ENCODE measurements around the gene SMARCC1. TPM values are rescaled to one million over a fixed set of nuclear protein-coding genes. Genes with fewer than 3 reads are reported as not detected.

The SMARCC1 gene
- total RNA-seq, 2 experiments from 2014 or later: 96.4 to 109 TPM

- peak overlapping the region; percentile 19 for H3K27ac Mint-ChIP-seq
- H3K36me3 Mint-ChIP-seq (ENCODE audit: low read depth): peaks cover 27% of the 10 kb centered on the region
- POLR2A ChIA-PET: no interaction called here
- CTCF ChIA-PET: interaction anchor here (0.5 to 0.7 kb wide), 2 partner anchors 111 to 163 kb away, joined by 3 to 5 read pairs; no protein-coding TSS in a partner anchor
- H3K27me3 Mint-ChIP-seq: no peaks in the 10 kb centered on the region
- H3K9me3 Mint-ChIP-seq: no peaks in the 10 kb centered on the region
- peaks cover 9% of the 10 kb centered on the region for H3K4me1 Mint-ChIP-seq
- no peak for DNase-seq
- H3K4me3 Mint-ChIP-seq: no peak overlapping the region
Measured at GRCh38 chr3:47669026-47669749, 112.5 kb downstream of the SMARCC1 start.

DNA sequence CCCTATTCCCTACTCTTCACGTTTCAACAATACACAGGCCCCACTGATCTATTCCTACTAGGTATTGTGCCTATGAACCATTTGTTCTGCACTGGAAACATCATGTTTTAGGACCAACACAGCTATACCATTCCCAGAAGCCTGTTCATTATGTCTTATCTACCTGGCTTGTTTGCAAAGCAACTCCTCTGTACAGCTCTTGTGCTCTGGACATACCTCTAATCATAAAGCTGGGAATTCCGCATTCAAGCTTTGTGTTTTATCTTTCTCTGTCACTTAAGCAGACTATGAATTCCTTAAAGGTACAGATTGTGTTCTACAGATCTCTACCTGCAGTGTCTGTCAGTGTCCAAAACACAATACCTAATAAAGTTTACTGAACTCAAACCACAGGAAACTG lies 115.6 kb downstream of the SMARCC1 start:
- no peak for DNase-seq
- peaks cover 15% of the 10 kb centered on the region for H3K36me3 Mint-ChIP-seq (ENCODE audit: low read depth)
- POLR2A ChIA-PET: interaction anchor here (0.6 kb wide), 1 partner anchor 164 kb away, joined by 3 read pairs; no protein-coding TSS in a partner anchor
- H3K4me3 Mint-ChIP-seq: no peak overlapping the region
- CTCF ChIA-PET: no interaction called here
- H3K27me3 Mint-ChIP-seq: no peaks in the 10 kb centered on the region
- no peaks in the 10 kb centered on the region for H3K9me3 Mint-ChIP-seq
- peaks cover 3% of the 10 kb centered on the region for H3K4me1 Mint-ChIP-seq
- no peak overlapping the region for H3K27ac Mint-ChIP-seq

GRCh38 chr3:47664519-47664918 lies 117.2 kb downstream of the SMARCC1 start:
- Mint-ChIP-seq H3K4me3 (no peak overlapping the region), H3K4me1 (peaks cover 2% of the 10 kb centered on the region), H3K27ac (no peak overlapping the region), H3K36me3 (ENCODE audit: low read depth) (peaks cover 19% of the 10 kb centered on the region), H3K27me3 (no peaks in the 10 kb centered on the region), H3K9me3 (no peaks in the 10 kb centered on the region)
- ChIA-PET POLR2A (no interaction called here), CTCF (no interaction called here)
- DNase-seq: no peak

DNA sequence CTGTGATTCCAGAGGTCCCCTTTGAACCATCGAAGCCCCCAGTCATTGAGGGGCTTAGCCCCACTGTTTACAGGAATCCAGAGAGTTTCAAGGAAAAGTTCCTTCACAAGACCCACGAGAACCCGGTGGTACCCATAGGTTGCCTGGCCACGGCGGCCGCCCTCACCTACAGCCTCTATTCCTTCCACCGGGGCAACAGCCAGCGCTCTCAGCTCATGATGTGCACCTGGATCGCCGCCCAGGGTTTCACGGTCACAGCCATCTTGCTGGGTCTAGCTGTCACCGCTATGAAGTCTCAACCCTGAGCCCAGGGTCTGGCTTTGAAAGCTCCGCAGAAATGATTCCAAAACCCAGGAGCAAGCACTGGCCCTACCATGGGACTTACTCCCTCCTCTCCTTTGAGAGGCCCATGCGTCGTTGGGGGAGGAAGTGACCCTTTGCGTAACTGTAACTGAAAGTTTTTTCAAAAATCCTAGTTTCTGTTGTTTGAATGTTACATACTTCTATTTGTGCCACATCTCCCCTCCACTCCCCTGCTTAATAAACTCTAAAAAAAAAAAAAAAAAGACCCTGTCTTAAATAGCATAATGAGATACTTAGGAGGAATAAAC lies 118.0 kb downstream of the SMARCC1 start:
- Mint-ChIP-seq H3K27ac (no peak overlapping the region), H3K36me3 (ENCODE audit: low read depth) (peaks cover 20% of the 10 kb centered on the region), H3K4me1 (no peaks in the 10 kb centered on the region), H3K4me3 (no peak overlapping the region), H3K27me3 (no peaks in the 10 kb centered on the region), H3K9me3 (no peaks in the 10 kb centered on the region)
- CTCF ChIA-PET: no interaction called here
- POLR2A ChIA-PET: no interaction called here
- DNase-seq: no peak

- Mint-ChIP-seq H3K4me3 (no peak overlapping the region), H3K27ac (no peak overlapping the region), H3K27me3 (no peaks in the 10 kb centered on the region), H3K36me3 (ENCODE audit: low read depth) (peaks cover 36% of the 10 kb centered on the region), H3K4me1 (no peaks in the 10 kb centered on the region), H3K9me3 (peaks cover 4% of the 10 kb centered on the region)
- DNase-seq: no peak
- ChIA-PET CTCF (interaction anchor here (1.2 to 2.3 kb wide), 3 partner anchors 13 to 36 kb away, joined by 3 to 11 read pairs (median 4); no protein-coding TSS in a partner anchor), POLR2A (no interaction called here)
Measured at GRCh38 chr3:47661121-47661752, 120.5 kb downstream of the SMARCC1 start.

DNA sequence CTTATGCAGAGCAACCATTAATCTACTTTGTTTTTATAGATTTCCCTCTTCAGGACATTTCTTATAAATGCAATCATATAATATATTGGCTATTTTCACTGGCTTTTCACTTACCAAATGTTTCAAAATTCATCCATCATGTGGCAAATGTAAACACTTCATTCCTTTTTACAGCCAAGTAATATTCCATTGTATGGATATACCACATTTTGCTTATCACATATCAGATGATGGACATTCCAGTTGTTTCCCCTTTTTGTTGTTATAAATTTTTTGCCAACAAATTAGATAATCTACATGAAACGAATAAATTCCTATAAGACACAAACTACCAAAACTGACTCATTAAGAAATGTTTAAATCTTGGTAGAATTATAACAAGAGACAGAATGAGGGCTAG lies 123.2 kb downstream of the SMARCC1 start:
- Mint-ChIP-seq H3K36me3 (ENCODE audit: low read depth) (peaks cover 37% of the 10 kb centered on the region), H3K4me3 (no peak overlapping the region), H3K27ac (no peak overlapping the region), H3K27me3 (no peaks in the 10 kb centered on the region), H3K9me3 (peaks cover 4% of the 10 kb centered on the region), H3K4me1 (no peaks in the 10 kb centered on the region)
- DNase-seq: no peak
- CTCF ChIA-PET: interaction anchor here (1.0 kb wide), 1 partner anchor 11 kb away, joined by 5 read pairs; no protein-coding TSS in a partner anchor
- POLR2A ChIA-PET: no interaction called here

DNA sequence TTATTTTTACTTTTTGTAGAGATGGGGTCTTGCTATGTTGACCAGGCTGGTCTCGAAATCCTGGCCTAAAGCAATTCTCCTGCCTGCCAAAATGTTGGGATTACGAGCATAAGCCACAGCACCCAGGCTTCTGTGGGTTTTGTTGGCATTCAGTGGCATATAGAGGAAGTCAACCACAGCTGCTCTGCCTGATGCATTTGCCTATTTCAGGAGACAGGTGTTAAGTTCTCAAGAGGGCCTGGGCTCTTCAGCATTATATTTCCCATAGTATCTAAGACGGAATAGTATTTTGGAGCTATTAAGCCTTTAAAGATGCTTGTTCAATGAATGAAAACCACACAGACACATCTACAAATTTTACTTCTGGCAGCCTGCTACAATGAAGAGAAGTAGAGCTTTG lies 129.6 kb downstream of the SMARCC1 start:
- Mint-ChIP-seq H3K4me3 (no peak overlapping the region), H3K27me3 (no peaks in the 10 kb centered on the region), H3K9me3 (peaks cover 4% of the 10 kb centered on the region), H3K27ac (no peak overlapping the region), H3K36me3 (ENCODE audit: low read depth) (peaks cover 23% of the 10 kb centered on the region), H3K4me1 (no peaks in the 10 kb centered on the region)
- ChIA-PET CTCF (interaction anchor here (1.0 kb wide), 1 partner anchor 18 kb away, joined by 3 read pairs; no protein-coding TSS in a partner anchor), POLR2A (no interaction called here)
- no peak for DNase-seq

DNA sequence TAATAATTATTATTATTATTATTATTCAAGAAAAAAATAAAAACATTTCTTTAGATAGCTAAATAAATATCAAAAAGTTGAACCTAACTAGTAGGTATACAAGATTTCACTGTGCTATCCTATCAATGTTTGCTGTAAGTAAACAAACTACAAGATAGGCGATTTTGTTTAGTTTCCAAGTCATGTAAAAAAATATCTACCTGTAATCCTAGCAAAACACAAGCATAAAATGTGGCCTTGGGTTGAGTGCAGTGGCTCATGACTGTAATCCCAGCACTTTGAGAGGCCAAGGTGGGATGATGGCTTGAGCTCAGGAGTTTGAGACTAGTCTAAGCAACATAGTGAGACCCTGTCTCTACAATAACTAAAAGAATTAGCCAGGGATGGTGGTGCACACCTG lies 131.4 kb downstream of the SMARCC1 start:
- Mint-ChIP-seq H3K9me3 (no peaks in the 10 kb centered on the region), H3K4me1 (no peaks in the 10 kb centered on the region), H3K27me3 (no peaks in the 10 kb centered on the region), H3K4me3 (no peak overlapping the region), H3K27ac (no peak overlapping the region), H3K36me3 (ENCODE audit: low read depth) (peaks cover 17% of the 10 kb centered on the region)
- no peak for DNase-seq
- ChIA-PET POLR2A (no interaction called here), CTCF (interaction anchor here (0.7 to 1.2 kb wide), 2 partner anchors 21 to 118 kb away, joined by 3 read pairs; no protein-coding TSS in a partner anchor)

GRCh38 chr3:47647550-47647949 lies 134.1 kb downstream of the SMARCC1 start:
- ChIA-PET POLR2A (no interaction called here), CTCF (interaction anchor here (1.0 to 2.4 kb wide), 2 partner anchors 10 to 13 kb away, joined by 5 to 11 read pairs; no protein-coding TSS in a partner anchor)
- Mint-ChIP-seq H3K9me3 (no peaks in the 10 kb centered on the region), H3K4me1 (no peaks in the 10 kb centered on the region), H3K4me3 (no peak overlapping the region), H3K27ac (no peak overlapping the region), H3K27me3 (no peaks in the 10 kb centered on the region), H3K36me3 (ENCODE audit: low read depth) (peaks cover 11% of the 10 kb centered on the region)
- no peak for DNase-seq

GRCh38 chr3:47646362-47646761 lies 135.3 kb downstream of the SMARCC1 start:
- H3K4me3 Mint-ChIP-seq: no peak overlapping the region
- CTCF ChIA-PET: no interaction called here
- no peak overlapping the region for H3K27ac Mint-ChIP-seq
- H3K4me1 Mint-ChIP-seq: no peaks in the 10 kb centered on the region
- no peak for DNase-seq
- H3K27me3 Mint-ChIP-seq: no peaks in the 10 kb centered on the region
- H3K36me3 Mint-ChIP-seq (ENCODE audit: low read depth): peaks cover 14% of the 10 kb centered on the region
- H3K9me3 Mint-ChIP-seq: no peaks in the 10 kb centered on the region
- POLR2A ChIA-PET: no interaction called here

GRCh38 chr3:47645551-47645950 lies 136.1 kb downstream of the SMARCC1 start:
- no peak for DNase-seq
- Mint-ChIP-seq H3K27me3 (no peaks in the 10 kb centered on the region), H3K27ac (no peak overlapping the region), H3K4me1 (no peaks in the 10 kb centered on the region), H3K36me3 (ENCODE audit: low read depth) (peaks cover 12% of the 10 kb centered on the region), H3K4me3 (no peak overlapping the region), H3K9me3 (no peaks in the 10 kb centered on the region)
- POLR2A ChIA-PET: no interaction called here
- CTCF ChIA-PET: interaction anchor here (0.6 kb wide), 1 partner anchor 45 kb away, joined by 4 read pairs; no protein-coding TSS in a partner anchor

DNA sequence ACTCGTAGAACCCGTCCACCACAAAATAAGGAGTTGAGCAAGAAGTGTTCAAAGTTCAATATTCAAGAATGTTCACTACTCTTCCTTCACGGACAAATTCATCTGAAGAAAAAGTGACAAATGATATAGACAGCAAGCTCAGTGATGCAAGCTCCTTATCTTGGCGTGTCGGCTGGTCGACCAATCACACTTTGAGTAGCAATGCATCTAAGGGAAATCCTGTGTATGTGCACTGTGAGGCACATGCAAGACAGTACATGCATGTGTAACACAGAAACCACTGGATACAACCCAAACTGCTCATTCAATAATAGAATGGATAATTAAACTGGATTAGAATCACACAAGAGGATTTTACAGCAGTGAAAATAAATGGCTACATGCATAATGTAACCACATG lies 138.6 kb downstream of the SMARCC1 start:
- Mint-ChIP-seq H3K9me3 (no peaks in the 10 kb centered on the region), H3K4me3 (no peak overlapping the region), H3K27ac (no peak overlapping the region), H3K36me3 (ENCODE audit: low read depth) (peaks cover 13% of the 10 kb centered on the region), H3K27me3 (no peaks in the 10 kb centered on the region), H3K4me1 (no peaks in the 10 kb centered on the region)
- DNase-seq: no peak
- ChIA-PET POLR2A (no interaction called here), CTCF (interaction anchor here (0.9 kb wide), 1 partner anchor 146 kb away, joined by 3 read pairs; no protein-coding TSS in a partner anchor)

DNA sequence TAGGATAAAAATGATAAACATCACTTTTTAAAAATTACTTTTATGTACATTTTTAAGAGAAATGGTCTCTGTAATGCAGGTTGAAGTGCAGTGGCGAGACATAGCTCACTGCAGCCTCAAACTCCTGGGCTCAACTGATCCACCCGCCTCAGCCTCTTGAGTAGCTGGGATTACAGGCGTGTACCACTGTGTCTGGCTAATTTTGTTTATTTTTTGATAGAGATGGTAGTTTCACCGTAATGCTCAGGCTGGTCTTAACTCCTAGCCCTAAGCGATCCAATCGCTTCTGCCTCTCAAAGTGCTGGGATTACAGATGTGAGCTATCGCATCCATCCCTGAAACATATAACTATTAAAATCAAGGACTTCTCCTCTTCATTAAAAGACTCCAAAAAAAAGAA lies 140.0 kb downstream of the SMARCC1 start:
- Mint-ChIP-seq H3K27me3 (no peaks in the 10 kb centered on the region), H3K9me3 (no peaks in the 10 kb centered on the region), H3K4me3 (no peak overlapping the region), H3K4me1 (no peaks in the 10 kb centered on the region), H3K27ac (no peak overlapping the region), H3K36me3 (ENCODE audit: low read depth) (peaks cover 16% of the 10 kb centered on the region)
- ChIA-PET POLR2A (interaction anchor here (0.6 kb wide), 1 partner anchor 15 kb away, joined by 3 read pairs; no protein-coding TSS in a partner anchor), CTCF (interaction anchor here (0.7 to 0.8 kb wide), 2 partner anchors 9 to 122 kb away, joined by 3 to 6 read pairs; no protein-coding TSS in a partner anchor)
- DNase-seq: no peak
